CD8-positive, alpha-beta memory T cell (primary cell): Measurements from ENCODE around the gene TP53I11. TPM values are rescaled to one million over a fixed set of nuclear protein-coding genes. Genes with fewer than 3 reads are reported as not detected.

ENCODE experiments used
- CTCF ChIA-PET: fragments of 350-600 bp; sonication (Branson Sonifier 250); formaldehyde crosslinking; loops from one replicate; lab custom pipeline; 2021; ENCODE audit warnings: antibody characterized with exemption; lab: Charles Lee
- POLR2A ChIA-PET: fragments of 350-600 bp; sonication (Branson Sonifier 250); formaldehyde crosslinking; loops from one replicate; lab custom pipeline; 2021; ENCODE audit warnings: antibody characterized with exemption; lab: Charles Lee
- DNase-seq, 5 donors: peaks; one replicate each; pipeline versions ENCODE4 v3.0.0 to v3.0.0-alpha.2; 2020 to 2022; ENCODE audit warnings: mixed read lengths in 1 of 5
- H3K27ac ChIP-seq: one replicate; pipeline ENCODE4 v1.7.0; 2013; ENCODE audit warnings: low read depth, mild to moderate bottlenecking, low read length, moderate library complexity
- H3K27me3 ChIP-seq: 2 replicates; pipeline ENCODE4 v1.7.0; 2013; ENCODE audit warnings: low read length, mild to moderate bottlenecking; ENCODE audit not compliant: insufficient read depth, poor library complexity, severe bottlenecking
- H3K36me3 ChIP-seq: 2 replicates; pipeline ENCODE4 v1.7.0; 2013; ENCODE audit warnings: mild to moderate bottlenecking, low read length, moderate library complexity; ENCODE audit not compliant: insufficient read depth
- H3K4me1 ChIP-seq: 2 replicates; pipeline ENCODE4 v1.7.0; 2013; ENCODE audit warnings: mild to moderate bottlenecking, low read length, moderate library complexity; ENCODE audit not compliant: insufficient read depth
- H3K4me3 ChIP-seq: 2 replicates; pipeline ENCODE4 v1.7.0; 2013; ENCODE audit warnings: mild to moderate bottlenecking, low read length
- H3K9me3 ChIP-seq: 2 replicates; pipeline ENCODE4 v1.7.0; 2013; ENCODE audit warnings: mild to moderate bottlenecking, low read length
- H3K27ac Mint-ChIP-seq, 8 donors: one replicate each; pipeline ENCODE4 v1.8.0; 2020 to 2021; ENCODE audit warnings: mixed read lengths in 8 of 8, mild to moderate bottlenecking in 6 of 8, inconsistent platforms in 3 of 8, moderate library complexity in 3 of 8
- H3K27me3 Mint-ChIP-seq, 2 donors: one replicate each; pipeline ENCODE4 v1.8.0; 2020 to 2021; ENCODE audit warnings: mixed read lengths in 2 of 2, mild to moderate bottlenecking in 1 of 2, moderate library complexity in 1 of 2
- H3K36me3 Mint-ChIP-seq, 3 donors: one replicate each; pipeline ENCODE4 v1.8.0; 2020 to 2021; ENCODE audit warnings: mixed read lengths in 3 of 3, inconsistent platforms in 1 of 3, mild to moderate bottlenecking in 1 of 3
- H3K4me1 Mint-ChIP-seq, 3 donors: one replicate each; pipeline ENCODE4 v1.8.0; 2020 to 2021; ENCODE audit warnings: mixed read lengths in 3 of 3, inconsistent platforms in 1 of 3, mild to moderate bottlenecking in 1 of 3
- H3K4me3 Mint-ChIP-seq, 7 donors: one replicate each; pipeline ENCODE4 v1.8.0; 2020 to 2021; ENCODE audit warnings: mixed read lengths in 7 of 7, mild to moderate bottlenecking in 6 of 7, moderate library complexity in 4 of 7, inconsistent platforms in 2 of 7
- H3K9me3 Mint-ChIP-seq, 5 donors: one replicate each; pipeline ENCODE4 v1.8.0; 2020 to 2022; ENCODE audit warnings: mixed read lengths in 5 of 5, mild to moderate bottlenecking in 3 of 5, moderate library complexity in 2 of 5, inconsistent platforms in 1 of 5
- polyA plus RNA-seq: library from polyadenylated mRNA; unstranded; fragments of 300-500 nt; fragmentation: Illumina TruSeq; gene quantifications from one replicate; pipeline ENCODE4 v1.2.3, GENCODE V29; 2021
- total RNA-seq, 2 experiments: library from RNA; stranded (reverse); gene quantifications; one replicate each; pipeline ENCODE4 v1.2.3, GENCODE V29; 2021

The TP53I11 gene
- total and polyA plus RNA-seq, 3 experiments from 2014 or later: 16.9 to 32.1 (median 18.1) TPM

- Mint-ChIP-seq H3K27me3 (no peaks in the 10 kb centered on the region), H3K9me3 (no peaks in the 10 kb centered on the region), H3K36me3 (no peaks in the 10 kb centered on the region), H3K4me1 (peaks cover 2 to 12% (median 5%) of the 10 kb centered on the region in 3 donors), H3K27ac (peak overlapping the region in 3 of 8 donors; percentile 14 to 54 (median 22)), H3K4me3 (no peak overlapping the region)
- Histone ChIP-seq H3K27ac (no peak overlapping the region), H3K36me3 (no peaks in the 10 kb centered on the region), H3K4me1 (no peaks in the 10 kb centered on the region), H3K27me3 (no peaks in the 10 kb centered on the region), H3K4me3 (no peak overlapping the region), H3K9me3 (no peaks in the 10 kb centered on the region)
- no peak for DNase-seq
- ChIA-PET POLR2A (no interaction called here), CTCF (interaction anchor here (1.2 to 2.3 kb wide), 2 partner anchors 10 to 26 kb away, joined by 3 to 7 read pairs; no protein-coding TSS in a partner anchor)
Observed at GRCh38 chr11:44885065-44885810, 65.4 kb downstream of the TP53I11 start.

DNA sequence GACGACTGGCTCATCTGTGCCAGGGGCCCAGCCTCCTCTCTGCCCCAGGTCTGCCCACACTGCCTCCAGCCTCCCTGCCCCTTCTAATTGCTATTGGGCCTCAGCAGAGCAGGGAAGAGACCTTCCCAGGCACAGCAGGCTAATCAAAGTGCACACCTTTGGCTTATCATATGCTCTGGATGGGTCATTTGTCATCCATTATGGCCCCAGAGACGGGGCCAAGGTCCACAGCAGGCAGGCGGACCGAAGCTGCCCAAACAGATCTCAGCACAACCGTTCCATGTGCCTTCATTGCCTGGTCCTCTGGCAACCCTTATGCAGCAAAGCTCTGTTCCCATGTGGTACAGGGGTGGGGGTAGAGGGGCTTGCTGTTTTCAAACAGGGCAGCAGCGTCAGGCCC is 66.6 kb downstream of the TP53I11 start:
- Histone ChIP-seq H3K4me3 (no peak overlapping the region), H3K9me3 (no peaks in the 10 kb centered on the region), H3K4me1 (no peaks in the 10 kb centered on the region), H3K36me3 (no peaks in the 10 kb centered on the region), H3K27me3 (no peaks in the 10 kb centered on the region), H3K27ac (no peak overlapping the region)
- no peak overlapping the region for H3K4me3 Mint-ChIP-seq
- H3K27me3 Mint-ChIP-seq: no peaks in the 10 kb centered on the region
- no peaks in the 10 kb centered on the region for H3K9me3 Mint-ChIP-seq
- ChIA-PET CTCF (interaction anchor here (1.2 to 2.3 kb wide), 2 partner anchors 11 to 27 kb away, joined by 3 to 7 read pairs; no protein-coding TSS in a partner anchor), POLR2A (no interaction called here)
- H3K27ac Mint-ChIP-seq: peak overlapping the region in 1 of 8 donors; percentile 58
- H3K4me1 Mint-ChIP-seq: peaks cover 2 to 12% (median 5%) of the 10 kb centered on the region in 3 donors
- no peaks in the 10 kb centered on the region for H3K36me3 Mint-ChIP-seq
- no peak for DNase-seq

GRCh38 chr11:44883277-44883676 is 67.4 kb downstream of the TP53I11 start:
- POLR2A ChIA-PET: no interaction called here
- H3K36me3 ChIP-seq: no peaks in the 10 kb centered on the region
- H3K4me3 ChIP-seq: no peak overlapping the region
- Mint-ChIP-seq H3K36me3 (no peaks in the 10 kb centered on the region), H3K4me1 (peaks cover 2 to 12% (median 5%) of the 10 kb centered on the region in 3 donors), H3K4me3 (peak overlapping the region in 1 of 7 donors; percentile 2), H3K27ac (peak overlapping the region in 2 of 8 donors; percentile 6 to 16), H3K27me3 (no peaks in the 10 kb centered on the region), H3K9me3 (no peaks in the 10 kb centered on the region)
- DNase-seq: no peak
- CTCF ChIA-PET: no interaction called here
- H3K4me1 ChIP-seq: no peaks in the 10 kb centered on the region
- no peaks in the 10 kb centered on the region for H3K27me3 ChIP-seq
- H3K9me3 ChIP-seq: no peaks in the 10 kb centered on the region
- H3K27ac ChIP-seq: no peak overlapping the region

Other genes starting within 250 kb of the TP53I11 start
- gene TSPAN18, start 223.9 kb downstream of the TP53I11 start, total RNA-seq: 1 to 10 TPM in 1 of 2 experiments, under 1 TPM in 1; 0.60 to 1.2 TPM
- gene TSPAN18, start 223.9 kb downstream of the TP53I11 start, polyA plus RNA-seq: 15.1 TPM
- gene PRDM11, start 195.8 kb upstream of the TP53I11 start, total RNA-seq: 1 to 10 TPM; 5.6 to 7.7 TPM
- gene PRDM11, start 195.8 kb upstream of the TP53I11 start, polyA plus RNA-seq: 3.1 TPM